GM23248 (cell line): Measurements from ENCODE around the gene SCNN1B.

Experiments
- EZH2 ChIP-seq: fragments of 200-600 bp; sonication (generic); IDR thresholded peaks from 2 replicates; pipeline ENCODE4 v1.6.1; 2018; ENCODE audit warnings: antibody characterized with exemption, mild to moderate bottlenecking; ENCODE audit not compliant: insufficient read depth, poor library complexity, severe bottlenecking
- EZH2phosphoT487 ChIP-seq: fragments of 200-600 bp; sonication (generic); IDR thresholded peaks from 2 replicates; pipeline ENCODE4 v1.6.1; 2018; ENCODE audit warnings: antibody characterized with exemption, moderate library complexity, mild to moderate bottlenecking, low read depth; ENCODE audit not compliant: insufficient read depth

DNA sequence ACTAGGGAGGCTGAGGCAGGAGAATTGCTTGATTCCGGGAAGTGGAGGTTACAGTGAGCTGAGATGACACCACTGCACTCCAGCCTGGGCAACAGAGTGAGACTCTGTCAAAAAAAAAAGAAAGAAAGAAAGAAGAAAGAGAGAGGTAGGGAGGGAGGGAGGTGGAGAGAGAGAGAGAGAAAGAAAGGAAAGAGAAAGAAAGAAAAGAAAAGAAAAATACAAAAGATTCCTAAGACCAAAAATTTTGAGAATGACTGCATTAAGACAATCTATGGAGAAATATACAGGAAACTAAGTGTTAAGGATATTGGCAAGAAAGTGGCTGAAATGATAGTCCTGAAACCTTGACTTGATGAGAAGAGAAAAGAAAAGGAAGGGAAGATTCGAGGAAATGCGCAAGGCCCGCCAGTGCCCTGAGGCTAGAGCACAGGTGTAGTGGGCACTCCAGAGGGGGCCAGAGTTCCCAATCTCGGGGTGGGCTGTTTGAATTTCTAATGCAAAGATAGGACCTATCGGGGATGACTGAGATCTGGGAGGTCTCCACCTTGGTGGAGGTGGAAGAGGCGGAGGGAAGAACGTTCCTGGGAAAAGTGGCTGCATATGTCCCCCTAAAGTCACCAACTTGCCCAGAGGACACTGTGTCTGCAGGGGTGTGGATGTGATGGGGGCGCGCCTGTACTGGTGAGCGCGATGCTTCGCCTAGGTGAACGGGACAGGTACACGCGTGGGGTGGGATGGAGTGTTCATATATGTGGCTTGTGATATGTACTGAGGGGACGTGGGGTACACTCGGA is 654 bp upstream of the SCNN1B start:
- TF ChIP-seq EZH2 (no peak), EZH2phosphoT487 (no peak)
